ENCODE measurements around the gene MAP4.
"Not testable (repeated sequence)": the region's sequence is repeated elsewhere in the genome, so short reads cannot be mapped to it uniquely, and the experiment has no call there.

MAP4 gene

DNA sequence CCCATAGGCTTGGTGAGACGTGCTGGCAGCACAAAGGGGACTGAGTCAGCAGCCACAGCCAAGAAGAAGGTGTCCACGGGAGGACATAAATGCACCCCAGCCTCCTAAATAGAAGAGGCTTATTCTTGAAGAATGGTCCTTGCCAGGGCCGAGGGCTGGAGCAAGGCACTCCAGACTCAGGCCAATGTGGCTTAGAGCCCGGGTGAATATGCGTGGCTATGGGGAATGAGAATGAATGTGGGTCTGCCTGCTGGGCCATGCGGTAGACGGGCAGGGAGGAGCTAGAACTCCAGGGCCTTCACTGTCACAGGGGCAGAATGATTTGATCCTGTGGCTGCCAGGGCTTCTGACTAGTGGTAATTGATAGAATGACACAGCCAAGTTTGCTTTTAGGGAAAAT lies 179.2 kb downstream of the MAP4 start:
- no peak for DNase-seq

DNA sequence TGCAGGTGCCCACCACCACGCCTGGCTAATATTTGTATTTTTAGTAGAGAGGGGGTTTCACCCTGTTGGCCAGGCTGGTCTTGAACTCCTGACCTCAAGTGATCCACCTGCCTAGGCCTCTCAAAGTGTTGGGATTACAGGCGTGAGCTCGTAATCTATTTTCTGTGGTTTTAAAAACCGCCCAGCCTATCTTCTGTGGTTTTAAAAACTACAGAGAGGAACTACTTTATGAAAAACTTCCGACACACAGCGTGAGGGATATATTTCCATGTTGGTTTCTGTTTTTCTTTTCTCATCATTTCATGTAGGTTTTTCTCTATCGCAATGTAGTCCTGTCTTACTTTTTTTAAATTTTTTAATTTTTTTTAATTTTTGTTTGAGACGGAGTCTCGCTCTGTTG lies 186.7 kb downstream of the MAP4 start:
- DNase-seq: not testable (repeated sequence)

DNA sequence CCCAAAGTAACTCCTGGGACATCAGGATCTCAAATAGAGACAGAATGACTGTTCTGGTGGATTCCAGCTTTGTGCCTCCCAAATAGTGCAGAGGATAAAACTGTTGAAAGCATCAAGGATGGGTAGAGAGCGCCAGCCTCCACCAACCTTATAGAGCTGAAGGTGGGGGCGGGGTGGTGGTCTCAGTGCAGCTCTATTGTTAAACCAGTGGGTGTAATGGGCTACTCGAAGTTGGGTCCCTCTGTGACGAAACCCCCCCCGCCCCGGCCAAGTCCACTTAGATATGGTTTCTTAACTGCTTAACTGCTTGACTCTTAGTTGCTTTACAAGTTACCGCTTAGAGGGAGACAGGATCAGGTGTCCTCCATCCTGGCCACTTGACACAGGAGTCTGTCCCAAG lies 190.6 kb downstream of the MAP4 start:
- no peak for DNase-seq

DNA sequence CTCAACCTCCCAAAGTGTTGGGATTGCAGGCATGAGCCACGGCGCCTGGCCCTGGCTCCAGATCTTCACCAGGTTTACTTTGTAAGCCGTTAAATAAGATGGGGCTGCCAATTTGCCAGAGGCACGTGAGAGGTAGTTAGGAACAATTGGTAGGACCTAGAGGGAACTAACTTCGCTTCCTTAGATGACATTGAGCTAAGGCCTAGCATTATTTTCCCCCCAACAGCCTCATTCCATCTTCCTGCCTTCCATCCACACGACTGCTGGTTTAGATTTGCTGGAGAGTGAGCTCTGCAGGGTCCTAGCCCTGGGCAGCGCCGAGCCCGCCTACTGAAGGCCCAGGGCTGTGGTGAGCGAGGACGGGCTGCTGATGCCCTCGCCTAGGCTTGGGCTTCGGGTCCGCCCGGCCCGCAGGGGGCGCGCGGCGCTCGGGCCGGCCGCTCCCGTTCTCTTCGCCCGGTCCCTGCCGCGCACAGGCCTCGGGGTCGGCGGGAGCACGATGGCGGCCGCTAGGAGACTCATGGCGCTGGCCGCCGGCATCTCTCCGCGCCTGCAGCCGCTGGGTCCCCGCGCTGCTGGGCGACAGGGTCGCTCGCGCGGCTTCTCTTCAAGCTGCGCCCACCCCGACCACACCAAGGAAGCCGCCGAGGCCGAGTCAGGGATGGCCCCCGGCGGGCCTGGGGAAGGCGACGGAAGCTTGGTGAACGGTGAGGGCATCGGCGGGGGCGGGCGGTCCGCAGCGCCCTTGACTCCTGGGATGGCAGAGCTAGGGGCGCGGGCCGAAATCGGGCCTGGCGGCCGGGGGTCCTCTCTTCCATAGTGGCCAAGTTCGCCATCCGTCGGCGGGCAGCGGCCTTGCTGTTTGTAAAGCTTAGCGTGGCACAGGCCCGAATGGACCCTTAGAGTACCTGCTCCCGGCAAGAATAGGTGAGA lies 191.4 kb downstream of the MAP4 start:
- DNase-seq: peak; percentile 85

DNA sequence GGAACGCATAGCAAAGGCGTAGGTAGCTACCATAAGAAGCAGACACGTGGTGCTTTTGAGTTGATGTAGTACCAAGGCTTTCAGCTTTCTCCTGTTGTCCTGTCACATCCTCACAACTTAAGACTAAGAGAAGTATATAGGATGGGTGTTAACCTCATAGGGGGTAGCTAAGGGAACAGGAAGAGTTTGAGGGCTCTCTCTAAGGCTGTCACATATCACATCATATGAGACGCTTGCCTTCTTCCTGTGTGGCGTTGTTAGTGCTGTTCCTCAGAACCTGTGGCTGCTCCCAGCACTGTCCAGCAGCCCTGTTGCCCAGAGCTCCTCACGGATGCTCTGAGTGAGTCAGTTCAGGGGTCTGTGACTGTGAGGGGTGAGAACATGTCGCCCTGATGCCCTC lies 198.6 kb downstream of the MAP4 start:
- no peak for DNase-seq

DNA sequence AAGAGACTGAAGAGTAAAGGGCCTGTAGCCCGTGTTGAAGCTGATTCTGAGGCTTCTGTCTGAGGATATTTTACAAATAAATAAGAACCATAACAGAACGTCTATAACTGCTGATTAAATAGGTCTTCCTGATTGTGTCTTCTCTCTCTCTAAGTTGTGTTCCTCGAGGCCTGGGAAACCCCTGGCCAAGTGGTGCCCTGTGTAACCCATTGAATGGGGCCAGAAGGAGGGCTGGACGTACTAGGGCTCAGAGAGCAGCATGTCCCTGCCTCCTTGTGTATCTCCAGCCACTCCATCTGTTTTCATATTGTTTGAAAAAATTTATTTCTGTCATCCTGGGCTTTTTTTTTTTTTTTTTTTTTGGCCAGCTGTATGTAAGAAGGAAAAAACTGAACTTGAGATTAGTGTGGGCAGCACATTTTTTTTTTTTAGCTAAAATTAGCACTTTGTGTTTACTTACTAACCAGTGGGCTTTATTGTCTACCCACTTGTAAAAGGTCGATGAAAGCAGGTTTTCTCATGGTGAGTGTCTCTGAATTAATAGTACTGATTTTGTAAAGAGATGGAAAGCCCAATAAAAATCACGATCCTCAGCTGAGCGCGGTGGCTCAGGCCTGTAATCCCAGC lies 202.6 kb downstream of the MAP4 start:
- DNase-seq: no peak

DNA sequence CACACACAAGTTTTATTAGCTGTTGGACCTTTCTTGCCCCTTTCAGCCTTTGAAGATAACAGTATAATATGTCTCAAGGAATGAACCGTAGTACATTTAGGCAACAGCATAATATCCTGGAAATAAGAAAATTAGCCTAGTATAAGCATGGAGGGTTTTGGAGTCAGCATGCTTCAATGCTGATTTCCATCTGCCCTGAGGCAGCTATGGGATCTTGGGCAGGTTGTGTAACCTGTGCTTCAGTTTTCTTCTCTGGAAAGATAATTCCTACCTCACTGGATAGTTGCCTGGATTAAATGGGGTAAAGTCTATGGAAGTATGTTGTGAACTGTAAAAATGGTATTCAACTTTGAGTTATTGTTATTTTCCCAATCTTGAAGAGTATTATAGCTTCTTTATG lies 211.6 kb downstream of the MAP4 start:
- DNase-seq: no peak

DNA sequence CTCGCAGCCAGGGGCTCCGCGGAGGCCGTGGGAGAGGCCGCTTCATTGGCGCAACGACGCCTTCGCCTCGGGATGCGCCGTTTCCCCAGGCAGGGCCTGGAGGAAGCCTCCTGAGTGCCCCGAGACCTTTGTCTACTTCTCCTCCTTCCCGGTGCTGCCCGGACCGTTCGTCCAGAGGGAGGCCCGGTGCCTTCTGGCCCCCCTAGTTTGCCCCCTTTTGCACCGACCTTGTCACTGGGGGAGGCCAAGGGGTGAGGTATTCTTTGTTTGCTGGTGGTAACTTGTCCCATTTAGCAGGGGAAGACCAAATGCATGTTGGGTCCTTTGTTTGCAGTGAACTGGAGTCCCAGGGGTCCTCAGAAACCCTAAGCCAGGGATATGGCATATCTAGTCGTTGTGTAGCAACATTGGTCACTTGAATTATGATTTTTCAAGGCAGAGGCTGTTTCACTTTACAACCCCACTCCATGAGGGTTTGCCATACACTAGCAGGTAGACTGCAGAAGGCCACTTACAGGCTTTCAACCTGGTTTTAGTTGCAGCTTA lies 212.7 kb downstream of the MAP4 start:
- DNase-seq: no peak

DNA sequence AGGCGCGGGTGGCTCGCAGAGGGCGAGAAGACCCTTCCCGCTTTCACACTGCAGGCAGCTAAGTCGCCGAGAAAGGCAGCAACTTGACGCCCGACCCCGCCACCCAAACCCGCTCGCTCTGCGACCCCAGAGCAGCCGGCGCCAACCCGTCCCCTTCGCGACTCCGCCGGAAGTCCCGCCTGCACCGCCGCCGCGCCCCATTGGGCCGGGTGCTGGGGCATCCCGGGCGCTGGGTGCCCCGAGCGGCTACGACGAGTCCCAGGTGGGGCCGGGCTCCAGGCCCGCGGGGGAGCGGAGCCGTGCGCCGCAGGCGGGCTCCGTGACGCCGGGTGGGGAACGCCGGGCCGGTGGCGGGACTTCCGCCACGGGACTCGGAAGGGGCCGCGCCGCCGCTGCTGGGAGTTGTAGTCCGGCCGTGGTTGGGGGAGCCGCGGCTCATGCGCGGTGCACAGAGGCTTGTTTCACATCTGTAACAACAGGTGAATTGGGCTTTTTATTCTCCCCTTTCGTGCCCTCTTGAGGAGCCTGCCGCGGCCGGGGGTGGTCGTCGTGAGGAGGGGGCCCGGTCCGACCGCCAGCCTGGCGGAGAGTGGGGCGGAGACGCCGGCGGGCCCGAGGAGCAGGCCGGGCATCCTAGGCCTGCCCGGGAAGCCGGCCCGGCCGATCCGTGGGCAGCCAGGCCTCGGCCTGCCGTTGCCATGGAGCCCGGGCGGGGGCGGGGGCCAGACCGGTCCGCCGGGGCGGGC lies 213.3 kb downstream of the MAP4 start, which contains the start of gene DHX30:
TSS of gene DHX30 (plus strand) at position 405 of the 746 bp plus-strand sequence. CDS start 7,546 bp downstream, outside the sequence.
- peak; percentile 80 for DNase-seq
